HG03025 (cell line): ENCODE measurements around the gene STARD8.
"Not testable (repeated sequence)": the region's sequence is repeated elsewhere in the genome, so short reads cannot be mapped to it uniquely, and the experiment has no call there.

Experiments
- ATAC-seq: cut with Tn5 transposase; IDR thresholded peaks from one replicate; pipeline ENCODE4 v1.9.1; 2021; ENCODE audit warnings: mild to moderate bottlenecking, moderate library complexity; ENCODE audit not compliant: unreplicated experiment, low FRiP score

The STARD8 gene

DNA sequence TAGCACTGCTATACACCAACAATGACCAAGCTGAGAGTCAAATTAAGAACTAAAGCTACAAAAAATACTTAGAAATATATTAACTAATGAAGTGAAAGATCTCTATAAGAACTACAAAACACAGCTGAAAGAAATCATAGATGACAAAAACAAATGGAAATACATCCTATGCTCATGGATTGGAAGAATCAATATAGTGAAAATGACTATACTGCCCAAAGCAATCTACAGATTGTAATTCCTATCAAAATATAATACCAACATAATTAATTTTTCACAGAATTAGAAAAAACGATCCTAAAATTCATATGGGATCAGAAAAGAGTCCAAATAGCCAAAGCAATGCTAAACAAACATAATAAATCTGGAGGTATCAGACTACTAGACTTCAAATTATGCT lies 87.8 kb downstream of the STARD8 start:
- ATAC-seq: no peak

DNA sequence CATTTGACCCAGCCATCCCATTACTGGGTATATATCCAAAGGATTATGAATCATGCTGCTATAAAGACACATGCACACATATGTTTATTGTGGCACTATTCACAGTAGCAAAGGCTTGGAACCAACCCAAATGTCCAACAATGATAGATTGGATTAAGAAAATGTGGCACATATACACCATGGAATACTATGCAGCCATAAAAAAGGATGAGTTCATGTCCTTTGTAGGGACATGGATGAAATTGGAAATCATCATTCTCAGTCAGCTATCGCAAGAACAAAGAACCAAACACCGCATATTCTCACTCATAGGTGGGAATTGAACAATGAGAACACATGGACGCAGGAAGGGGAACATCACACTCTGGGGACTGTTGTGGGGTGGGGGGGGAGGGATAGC lies 94.4 kb downstream of the STARD8 start:
- not testable (repeated sequence) for ATAC-seq

DNA sequence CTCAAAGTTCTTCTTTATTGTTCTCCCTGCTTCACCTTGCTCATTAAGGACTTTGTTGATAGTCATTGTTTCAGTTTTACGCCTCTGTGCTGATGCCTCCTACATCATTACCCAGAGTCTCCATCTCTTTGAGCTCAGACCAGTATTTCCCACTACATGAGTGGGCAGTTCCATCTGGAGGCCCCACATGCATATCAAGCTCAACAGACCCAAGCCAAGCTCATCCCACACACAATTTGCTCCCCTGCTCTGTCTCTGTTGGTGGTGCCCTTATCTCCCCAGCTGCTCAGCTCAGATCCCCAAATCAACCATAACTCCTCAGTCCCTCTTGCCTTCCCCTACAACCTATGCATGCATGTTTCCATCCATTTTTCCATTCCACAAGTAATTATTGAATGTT lies 96.3 kb downstream of the STARD8 start:
- ATAC-seq: no peak

DNA sequence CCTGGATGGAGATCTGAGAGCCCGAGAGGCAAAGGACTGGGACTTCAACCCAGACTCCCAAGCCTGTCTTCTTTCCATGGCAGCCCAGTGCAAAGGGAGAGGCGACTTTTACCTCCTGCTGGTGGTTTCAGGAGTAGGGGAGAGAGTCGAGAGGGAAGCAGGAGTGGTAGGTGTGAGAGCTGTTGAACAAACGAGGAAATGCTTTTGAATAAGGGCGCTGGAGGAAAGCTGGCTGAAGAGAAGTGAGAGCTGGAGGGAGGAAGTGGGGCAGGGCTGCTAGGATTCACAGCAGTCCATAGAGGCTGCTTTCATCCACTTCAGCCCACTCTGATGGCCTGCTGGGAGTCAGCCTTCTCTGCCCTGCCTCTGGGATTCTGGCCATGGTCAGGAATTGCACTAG lies 99.5 kb downstream of the STARD8 start:
- no peak for ATAC-seq

DNA sequence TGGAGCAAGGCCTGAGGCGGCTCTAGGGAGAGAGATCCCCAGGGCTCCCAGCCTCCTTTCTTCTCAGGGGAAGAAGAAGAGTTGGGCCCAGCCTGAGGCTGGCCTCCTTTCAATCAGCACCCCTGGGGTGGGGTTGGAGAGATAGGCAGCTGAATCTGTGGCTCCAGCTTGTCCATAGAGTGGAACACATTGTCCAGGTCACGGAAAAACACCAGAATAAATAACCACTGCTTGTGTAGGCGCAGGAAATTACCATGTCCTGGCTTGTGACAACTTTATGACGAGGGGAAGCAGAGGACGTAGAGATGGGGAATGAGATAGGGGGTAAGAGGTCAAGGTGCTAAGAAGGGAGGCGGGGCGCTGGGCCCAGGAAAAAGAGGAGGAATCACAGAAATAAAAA lies 100.6 kb downstream of the STARD8 start:
- no peak for ATAC-seq

DNA sequence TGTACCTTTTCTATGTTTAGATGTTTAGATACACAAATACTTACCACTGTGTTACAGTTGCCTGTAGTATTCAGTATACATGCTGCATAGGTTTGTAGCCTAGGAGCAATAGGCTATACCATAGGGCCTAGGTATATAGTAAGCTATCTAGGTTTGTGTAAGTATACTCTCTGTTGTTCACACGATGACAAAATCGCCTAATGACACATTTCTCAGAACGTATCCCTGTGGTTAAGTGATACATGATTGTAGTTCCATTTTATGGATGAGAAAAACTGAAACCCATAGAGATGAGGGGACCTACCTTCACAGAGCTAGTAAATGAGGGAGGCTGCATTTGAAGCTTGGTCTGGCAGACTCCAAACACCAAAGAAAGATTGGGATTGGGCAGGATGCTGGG lies 102.0 kb downstream of the STARD8 start:
- ATAC-seq: no peak

DNA sequence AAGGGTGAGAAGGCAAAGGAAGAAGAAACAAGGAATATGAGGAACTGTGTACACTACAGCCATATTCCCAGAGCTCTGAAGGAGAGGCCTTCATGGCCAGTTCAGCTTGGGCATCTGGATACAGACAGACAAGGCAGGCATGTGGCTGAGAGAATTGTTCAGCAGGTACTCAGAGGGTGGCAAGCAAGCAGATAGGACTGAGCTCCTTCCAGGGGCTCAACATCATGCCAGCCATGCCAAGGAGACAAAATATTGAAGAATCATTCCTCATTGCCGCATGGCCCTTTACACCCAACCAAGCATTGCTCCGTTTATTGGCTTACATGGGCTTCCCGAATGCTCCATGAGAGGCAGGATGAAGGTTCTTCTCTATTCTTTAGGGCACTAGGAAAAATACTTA lies 102.8 kb downstream of the STARD8 start:
- no peak for ATAC-seq

DNA sequence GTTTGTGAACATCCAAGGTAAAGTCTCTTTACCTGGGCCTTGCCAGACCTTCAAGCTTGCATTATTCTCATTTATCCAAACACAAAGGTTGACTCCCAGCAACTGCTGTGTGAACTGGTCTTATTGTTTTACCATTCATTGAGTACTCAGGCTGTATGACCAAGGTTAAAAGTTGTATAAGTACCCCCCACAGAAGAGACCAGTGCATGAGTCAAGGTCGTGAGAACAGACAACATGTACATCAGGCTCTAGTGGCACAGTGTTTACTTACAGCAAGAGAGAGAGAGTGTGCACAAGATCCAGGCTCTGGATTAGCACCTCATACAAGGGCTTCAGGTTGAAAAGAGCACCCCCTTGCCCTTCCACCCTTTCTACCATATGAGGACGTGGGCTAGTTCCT lies 103.9 kb downstream of the STARD8 start:
- no peak for ATAC-seq

DNA sequence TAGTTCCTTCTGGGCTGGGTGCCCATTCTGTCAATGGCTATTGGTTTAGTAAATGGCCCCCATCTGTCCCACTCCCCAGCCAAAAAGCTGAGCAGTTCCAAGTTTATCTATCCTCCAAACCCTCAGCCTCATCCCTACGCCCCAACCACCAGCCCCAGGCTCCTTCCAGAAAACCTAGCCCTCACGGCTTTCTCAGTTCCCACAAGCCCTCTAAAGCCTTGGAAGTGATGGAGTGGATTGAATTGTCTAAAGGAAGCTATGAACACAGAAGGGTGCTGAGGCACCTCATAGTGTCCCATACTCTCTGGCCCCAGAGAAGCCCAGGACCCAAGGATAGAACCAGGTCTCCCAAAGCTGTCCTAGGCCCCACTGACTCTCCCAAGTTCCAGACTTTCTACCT lies 105.8 kb downstream of the STARD8 start:
- ATAC-seq: no peak

DNA sequence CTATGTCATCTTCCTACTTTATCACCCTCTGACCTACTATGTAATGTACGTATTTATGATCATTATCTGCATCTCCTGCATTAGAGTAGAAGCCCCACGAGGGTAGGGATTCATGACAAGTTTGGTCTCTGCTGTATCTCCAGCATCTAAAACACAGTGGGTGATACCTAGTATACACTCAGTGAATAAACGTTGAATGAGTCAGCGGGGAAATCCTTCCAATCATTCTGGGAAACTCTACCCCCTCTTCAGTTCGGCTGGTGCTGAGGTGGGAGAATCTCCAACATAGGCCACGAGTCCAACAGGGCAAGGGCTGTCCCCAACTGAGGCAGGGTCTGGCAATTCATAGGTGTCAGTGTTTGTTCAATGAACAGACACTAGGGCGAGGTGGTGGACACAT lies 106.9 kb downstream of the STARD8 start:
- no peak for ATAC-seq

DNA sequence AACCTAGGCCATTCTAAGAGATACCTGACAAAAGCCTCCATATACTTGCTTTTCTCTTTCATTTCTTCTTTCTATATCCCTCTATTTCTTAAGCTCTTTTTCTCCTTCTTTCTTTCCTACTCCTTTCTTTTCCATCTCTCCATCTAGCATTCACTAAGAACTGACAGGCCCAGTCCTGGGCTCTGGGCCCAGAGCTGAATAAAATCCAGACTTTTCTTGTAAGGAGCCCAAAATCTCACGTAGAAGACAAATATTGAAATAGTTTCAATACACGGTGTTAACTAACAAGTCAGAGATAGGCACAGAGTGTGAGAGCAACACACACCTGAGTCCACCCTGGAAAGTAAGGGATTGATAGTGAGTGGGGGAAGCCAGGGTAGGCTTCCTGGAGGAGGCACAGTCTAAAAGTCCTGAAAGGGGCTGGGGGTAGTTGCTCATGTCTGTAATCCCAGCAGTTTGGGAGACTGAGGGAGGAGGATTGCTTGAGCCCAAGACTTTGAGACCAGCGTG lies 108.2 kb downstream of the STARD8 start:
- ATAC-seq: no peak

DNA sequence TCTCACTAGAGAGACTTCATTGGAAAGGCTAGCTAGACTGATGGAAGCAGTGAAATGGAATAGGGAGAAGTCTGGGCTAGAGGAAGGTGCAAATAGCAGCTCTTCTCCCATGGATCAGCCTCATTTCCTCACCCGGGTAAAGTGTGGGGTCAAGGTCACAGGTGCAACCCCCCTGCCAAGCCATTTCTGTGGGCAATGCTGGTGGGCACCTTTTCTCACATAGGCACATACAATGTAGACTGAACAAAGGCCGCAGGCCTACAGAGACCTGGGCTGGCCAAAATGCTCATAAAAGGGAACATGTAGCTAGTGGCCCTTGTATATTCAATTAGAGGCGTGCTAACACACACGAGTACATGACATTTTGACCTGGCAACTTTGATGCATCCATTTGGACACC lies 109.9 kb downstream of the STARD8 start:
- no peak for ATAC-seq

DNA sequence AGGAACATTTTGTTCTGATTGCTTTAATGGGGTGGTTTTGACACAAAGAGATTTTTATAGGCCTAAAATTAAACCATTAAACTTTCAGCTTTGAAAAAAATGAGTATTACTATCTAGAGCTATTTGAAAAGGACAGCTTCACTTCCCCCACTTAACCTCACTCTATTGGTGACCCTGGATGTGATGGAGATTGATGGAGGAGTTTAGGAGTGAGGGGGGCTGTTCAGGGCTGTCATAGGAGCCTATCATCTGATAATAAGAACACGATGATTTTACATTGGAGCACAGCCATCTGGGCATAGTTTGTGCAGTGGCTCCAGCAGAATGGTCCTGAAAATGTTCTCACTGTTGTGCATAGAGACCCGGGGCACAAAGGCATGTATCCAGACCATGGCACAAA lies 110.3 kb downstream of the STARD8 start:
- ATAC-seq: no peak

DNA sequence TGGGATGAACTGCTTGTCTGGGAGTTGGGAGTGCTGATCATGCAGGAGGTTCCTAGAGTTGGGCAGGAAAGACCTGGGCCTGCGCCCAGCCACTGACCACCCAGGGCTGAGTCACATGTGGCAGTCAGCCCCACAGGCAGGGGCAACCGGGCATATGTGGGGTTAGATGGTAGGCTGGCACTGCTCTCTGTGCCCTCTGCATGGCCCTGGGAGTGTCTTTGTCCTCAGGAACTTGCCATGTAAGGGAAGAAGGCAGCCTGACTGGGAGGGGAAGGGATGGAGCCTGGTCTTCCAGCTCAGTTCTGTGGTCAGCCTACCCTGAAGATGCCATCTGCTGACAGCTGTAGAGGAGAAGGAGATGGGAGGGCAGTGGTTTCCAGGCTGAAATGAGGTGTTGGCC lies 111.2 kb downstream of the STARD8 start:
- no peak for ATAC-seq

DNA sequence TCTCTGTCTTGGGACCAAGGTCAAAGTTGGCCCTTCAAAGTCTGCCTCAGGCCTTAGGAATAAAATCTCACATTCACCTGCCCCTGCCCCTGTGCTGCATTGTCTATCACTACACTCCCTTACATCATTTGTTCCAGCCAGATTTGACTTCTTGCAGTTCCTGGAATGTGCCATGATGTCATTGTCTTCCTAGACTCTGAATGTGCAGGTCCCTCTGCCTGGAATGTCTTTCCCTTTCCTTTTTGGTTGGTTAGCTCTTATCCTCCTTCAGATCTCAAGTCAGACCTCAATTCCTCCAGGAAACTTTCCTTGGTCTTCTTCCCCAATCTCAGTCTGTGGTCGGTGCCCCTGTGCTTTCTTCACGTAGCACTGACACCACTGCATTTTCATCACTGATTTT lies 113.6 kb downstream of the STARD8 start:
- no peak for ATAC-seq

DNA sequence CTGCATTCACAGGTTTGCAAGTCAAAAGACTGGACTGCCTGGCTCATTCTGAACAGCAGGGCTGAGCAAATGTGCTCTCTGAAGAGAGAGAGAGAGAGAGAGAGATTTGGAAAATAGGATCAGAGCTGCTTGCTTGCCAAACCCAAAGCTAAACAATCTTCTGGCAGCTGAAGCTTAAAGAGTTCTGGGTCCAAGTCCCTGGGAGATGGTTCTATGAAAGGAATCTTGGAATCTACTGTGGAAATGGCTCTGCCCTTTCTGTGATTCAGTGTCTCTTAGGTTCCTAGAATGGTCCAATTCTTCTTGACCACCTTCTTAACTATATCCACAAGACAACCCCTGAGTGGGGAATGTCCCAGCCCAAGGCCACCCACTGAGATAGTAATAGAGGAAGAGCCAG lies 115.3 kb downstream of the STARD8 start:
- ATAC-seq: no peak

DNA sequence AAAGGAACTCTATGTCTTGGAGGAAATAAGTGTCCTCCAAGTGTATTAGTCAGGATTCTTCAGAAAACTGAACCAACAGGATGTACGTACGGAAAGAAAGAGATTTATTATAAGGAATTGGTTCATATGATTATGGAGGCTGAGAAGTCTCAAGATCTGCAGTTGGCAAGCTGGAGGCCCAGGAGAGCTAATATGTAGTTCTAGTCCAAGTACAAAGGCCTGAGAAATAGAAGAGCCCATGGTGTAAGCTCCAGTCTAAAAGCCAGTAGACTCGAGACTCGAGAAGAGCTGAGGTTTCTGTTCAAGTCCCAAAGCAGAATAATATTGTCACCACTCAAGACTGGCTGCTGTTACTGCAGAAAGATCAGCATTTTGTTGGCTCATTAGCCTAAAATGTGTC lies 116.0 kb downstream of the STARD8 start:
- no peak for ATAC-seq
